DMS 273 treated with DMSO at 0.1 percent for 48 hours (cell line): ENCODE data around the gene STK32C.
"Not testable (repeated sequence)": the region's sequence is repeated elsewhere in the genome, so short reads cannot be mapped to it uniquely, and the experiment has no call there.

Experiments used
- DNase-seq: peaks from one replicate; lab custom pipeline; 2025; lab: John Stamatoyannopoulos, UW

The STK32C gene

DNA sequence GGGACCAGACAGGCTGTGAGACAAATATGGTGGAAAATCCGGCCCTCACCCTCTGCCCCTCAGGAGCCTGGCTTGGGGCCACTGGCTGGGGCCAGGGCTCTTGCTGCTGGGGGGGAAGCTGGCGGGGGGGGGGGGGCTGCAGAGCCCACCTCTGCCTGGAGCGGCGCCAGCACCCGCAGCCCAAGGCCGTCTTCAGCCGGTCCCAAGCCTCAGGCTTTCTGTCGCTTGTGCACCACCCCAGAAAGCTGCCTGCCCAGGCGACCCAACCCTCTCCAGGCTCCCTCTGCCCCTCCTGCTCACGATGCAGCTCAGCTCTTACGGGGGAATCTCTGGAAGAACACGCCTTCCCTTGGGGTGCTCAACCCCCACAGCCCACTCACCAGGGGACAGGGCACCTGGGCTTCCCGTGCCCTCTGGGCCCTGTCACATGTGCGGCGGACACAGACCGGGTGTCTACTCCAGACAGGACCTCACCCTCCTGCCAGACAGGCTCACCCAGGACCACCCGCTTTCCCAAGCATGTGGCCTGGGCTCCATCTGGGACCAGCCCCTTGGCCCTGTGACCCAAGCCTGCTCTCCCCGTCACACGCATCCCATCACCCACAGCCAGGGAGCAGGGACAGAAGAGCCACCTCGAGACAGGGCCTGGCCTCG lies 77.1 kb downstream of the STK32C start:
- no peak for DNase-seq

DNA sequence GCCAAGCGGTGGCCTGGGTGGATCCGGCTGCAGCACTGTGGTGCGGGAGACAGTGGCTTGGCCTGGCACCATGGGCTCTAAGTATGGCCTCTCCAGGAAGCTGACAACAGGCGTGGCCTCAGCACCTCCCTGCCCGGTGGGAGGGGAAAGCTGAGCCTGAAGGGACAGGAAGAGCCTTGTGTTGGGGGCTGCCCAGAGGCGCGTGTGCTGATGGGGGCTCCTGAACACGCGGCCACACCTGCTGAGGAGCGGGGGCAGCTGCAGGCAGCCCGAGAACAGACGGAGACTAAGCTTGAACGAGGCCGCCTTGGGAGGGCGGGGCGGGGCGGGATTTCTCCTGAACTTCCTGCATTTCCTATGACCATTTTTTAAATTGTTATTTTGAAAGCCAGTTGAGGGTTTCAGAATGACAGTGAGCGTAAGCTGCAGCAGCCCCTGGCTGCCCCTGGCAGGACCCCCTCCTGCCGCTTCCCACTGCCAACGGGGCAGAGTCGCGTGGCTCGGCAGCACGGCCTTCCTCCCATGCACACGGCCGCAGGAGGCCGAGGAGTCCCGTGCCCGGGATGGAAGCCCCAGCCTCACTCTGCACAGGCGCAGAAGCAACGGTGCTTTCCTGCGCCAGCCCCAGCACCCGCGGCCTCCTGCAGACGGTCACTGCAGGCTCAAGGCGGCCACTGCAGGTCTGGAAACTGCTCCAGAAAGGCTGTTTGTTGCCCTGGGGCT lies 77.8 kb downstream of the STK32C start:
- no peak for DNase-seq

DNA sequence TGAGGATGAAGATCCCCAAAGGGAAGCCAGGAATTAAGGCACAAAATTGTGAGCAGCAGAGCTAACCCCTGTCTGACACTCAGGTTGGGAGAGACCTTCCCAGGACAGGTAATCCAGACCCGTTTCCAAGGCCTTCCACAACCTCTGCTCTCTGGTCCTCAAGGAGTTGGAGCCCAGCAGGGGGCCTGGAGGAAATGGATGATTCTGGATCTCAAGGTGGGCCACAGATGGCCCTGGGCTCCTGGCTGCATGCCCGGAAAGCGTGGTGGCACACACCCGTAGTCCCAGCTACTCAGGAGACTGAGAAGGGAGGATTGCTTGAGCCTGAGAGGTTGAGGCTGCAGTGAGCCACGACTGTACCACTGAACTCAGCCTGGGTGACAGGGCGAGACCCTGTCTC lies 78.7 kb downstream of the STK32C start:
- DNase-seq = no peak

DNA sequence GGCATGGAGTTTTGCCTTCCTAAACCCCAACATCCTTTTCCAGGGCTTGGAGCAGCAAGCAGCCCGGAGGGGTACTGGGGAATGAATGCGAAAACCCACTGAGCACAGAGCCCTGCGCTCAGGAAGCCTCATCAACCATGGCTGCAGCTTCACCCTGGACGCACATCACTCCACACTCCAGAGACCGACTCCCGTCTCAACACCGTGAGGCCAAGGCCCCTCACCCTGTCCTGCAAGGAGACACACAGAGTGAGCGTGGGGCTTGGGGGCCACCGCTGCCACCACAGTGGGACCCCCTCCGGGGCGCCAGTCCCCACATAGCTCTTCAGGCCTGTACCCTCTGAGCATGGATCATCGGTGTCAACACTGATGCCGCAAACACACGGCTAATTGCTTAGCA lies 79.1 kb downstream of the STK32C start:
- no peak for DNase-seq

DNA sequence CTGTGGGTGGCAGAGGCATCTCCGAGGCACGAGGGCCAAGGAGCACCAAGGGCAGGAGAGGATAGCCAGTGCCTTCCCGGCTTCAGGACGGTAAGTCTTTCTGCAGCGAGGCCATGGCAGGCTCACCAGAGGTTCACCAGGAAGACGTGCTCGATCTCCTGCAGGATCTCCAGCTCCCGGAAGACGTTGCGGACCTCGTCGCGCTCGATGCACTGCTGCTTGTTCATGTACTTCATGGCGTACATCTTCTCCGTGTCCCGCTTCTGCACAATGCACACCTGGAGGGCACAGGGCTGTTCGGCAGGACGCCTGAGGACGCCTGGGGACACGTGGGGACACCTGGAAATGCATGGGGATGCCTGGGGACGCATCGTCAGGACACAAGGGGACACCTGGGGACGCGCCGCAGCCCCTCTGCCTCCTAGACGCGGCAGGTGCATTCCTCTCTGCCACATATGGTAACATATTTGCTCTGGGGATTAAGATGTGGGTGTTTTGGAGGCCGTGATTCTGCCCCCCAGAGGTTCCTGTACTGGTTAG lies 79.8 kb downstream of the STK32C start:
- DNase-seq = no peak

DNA sequence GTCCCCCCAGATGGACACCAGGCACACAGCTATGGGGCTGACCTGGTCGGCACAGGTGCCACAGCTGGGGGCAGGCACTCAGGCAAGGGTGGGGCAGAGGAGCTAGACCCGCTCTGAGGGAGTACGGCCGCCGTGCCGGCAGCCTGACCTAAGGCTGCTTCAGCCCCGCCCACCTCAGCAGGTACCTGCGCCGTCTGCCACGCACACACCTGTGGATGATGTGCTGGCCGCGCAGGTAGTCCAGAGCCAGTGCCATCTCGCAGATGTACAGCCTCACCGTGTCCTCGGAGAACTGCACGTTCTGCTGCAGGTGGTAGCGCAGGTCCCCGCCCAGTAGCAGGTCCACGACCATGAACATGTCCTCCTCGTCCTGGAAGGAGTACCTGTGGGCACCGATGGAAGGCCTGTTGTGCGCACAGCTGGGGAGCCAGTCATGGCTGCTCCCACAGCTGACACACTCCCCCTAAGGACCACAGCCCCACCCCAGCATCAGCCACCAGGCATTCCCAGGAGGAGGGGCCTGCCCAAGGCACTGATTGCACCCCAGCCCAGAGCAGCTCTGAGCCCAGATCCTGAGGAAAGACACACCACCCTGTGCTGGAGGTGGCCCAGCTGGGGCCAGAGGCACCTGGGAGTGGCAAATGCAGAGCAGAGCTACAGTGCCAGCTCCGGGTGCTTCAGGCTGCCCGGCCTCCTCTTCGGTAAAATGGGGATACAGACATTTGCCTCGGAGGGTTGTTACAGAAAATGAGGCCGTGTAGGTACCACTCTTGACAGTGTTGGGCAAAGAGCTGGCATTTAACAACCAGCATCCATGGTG lies 81.0 kb downstream of the STK32C start:
- no peak for DNase-seq

DNA sequence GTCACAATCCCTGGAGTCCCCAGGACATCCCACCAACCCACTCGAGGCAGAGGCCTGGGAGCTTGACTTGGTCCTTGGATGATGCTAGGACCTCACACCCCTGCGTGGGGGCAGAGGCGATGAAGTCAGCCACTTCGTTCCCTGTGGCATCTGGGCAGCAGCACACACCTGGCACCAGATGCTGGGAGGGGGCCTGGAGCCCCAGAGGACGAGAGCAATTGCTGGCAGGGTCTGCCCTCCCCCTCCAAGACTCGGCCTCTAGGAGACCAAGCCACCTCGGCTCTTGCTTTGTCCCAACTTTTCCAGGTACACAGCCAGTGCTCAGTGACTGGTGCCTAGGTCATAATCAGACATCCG lies 81.9 kb downstream of the STK32C start:
- DNase-seq = no peak

DNA sequence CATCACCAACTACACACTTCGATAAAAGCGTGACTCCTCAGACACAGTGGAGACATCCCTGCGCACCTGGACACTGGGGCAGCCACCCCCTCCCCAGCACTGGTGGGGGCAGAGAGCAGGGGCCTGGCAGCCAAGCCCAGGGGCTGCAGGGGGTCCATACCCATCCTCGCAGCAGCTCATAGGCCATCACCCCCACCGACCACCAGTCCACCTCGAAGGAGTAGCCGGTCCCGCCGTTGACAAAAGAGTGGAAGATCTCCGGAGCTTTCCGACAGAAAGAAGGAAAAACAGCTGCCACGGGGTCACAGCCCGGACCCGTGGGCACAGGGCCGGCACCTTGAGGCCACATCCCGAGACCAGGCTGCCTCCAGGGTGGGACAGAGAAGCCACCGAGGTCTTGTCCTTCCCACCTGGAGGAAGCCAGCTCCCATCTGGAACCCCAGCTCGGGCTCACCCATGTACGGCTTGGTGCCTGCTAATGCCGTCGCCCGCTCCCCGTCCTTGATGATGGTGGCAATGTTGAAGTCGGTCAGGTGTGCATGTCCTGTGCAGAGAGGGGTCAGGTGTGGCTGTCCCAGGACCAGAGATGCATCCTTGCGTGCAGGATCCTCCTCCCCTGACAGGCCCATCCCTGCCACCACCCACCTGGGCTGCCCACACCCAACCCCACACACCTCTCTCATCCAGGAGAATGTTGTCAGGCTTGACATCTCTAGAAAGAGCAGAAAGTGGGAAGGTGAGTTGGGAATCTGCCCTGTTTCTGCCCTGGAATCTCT lies 82.5 kb downstream of the STK32C start:
- no peak for DNase-seq

DNA sequence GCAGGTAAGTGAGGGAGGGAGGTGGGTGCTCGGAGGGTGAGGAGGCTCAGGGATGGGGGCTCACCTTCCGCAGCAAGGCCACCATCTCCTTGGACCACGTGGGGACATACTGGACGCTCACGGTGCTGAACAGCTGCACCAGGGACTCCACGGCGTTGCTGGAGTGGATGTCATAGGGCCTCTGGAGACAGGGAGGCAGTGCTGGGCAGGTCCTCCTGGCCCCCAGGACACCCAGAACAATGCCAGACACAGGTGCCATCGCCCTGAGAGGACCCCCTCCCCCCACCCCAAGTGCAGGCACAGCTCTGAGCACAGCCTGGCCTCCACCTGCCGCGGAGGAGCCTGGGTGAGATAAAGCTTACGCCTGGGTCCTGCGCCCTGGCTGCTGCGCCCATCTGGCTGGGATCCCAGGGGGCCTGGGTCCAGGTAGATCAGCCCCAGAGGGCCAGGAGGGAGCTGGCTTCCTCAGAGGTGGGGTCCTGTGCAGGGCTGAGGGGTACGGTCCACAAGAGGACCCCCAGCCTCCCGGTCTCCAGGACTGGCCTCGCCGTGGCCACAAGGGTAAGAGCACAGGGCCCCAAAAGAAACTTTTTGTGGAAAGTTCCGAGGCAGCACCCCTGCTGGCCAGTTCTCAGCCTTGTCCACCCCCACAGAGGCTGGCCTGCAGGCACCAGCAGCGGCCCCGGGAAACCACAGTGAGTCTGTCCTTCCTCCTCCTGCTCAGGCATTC lies 83.2 kb downstream of the STK32C start:
- DNase-seq = no peak

DNA sequence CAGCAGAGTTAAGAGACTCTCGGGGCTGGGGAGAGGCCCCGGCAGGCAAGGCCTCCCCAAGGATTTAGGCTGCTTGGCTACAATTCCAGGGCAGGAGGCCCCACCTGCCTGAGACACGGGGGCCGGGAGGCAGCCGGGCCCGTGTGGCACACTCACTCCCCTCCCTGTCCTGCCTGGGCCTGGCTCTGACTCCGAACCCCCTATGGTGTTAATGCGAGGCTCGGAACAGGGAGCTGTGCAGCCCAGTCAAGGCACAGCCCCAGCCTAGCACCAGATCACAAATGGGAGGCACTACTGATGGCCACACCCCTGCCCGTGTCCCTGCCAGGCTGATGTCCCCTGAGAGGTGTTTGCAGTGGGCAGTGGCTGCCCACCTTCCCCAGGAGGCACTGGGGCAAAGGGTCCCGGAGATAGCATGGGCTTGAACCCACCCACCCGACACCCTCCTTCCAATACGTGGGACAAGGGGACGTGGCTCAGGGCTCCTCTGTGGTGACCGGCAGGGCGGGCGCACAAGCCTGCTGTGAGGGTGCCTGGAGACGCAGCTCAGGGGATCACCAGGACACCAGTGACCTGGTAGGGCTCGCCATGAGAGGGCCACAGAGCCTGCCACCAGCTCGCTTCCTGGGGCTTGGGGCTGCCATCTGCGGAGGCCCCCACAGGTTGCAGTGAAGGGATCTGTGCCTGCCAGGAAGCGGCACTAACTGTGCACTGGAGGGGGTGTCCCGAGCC lies 84.0 kb downstream of the STK32C start:
- no peak for DNase-seq

DNA sequence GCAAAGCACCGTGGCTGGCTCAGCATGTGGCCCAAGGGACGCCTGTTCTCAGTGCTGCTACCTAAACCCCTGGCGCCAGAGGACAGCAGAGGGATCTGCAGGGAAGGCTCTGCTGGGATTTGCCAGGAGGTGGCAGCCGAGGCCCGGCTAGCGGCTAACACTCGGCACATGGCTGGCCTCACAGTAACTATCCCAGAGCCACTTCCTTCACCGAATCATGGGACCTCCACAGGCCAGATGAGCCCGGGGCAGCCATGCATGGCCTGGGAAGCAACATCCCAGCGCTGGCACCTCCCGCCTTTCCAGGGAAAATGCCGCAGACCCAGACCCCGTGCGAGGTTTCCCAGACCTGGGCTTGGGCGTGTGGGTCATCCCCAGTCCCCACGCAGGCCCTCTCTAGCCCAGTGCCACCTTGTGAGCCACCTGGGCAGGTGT lies 84.6 kb downstream of the STK32C start:
- DNase-seq = peak; percentile 32

DNA sequence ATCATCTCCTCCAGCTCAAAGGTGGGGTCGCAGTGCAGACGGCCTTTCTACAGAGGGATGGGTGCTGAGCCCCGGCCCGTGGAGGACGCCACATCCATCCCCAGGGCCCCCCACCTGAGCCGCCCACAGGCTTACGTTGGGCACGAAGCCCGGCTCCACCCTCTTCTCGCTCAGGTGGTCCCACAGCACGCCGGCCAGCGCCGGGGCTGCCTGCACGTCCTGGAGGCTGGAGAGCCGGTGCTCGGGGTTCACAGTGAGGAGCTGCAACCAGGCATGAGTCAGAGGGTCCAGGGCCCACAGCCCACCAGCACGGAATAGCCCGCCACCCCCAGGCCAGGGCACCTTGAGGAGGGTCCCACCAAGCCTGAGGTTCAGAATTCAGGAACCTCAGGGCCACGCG lies 85.0 kb downstream of the STK32C start:
- DNase-seq = no peak

DNA sequence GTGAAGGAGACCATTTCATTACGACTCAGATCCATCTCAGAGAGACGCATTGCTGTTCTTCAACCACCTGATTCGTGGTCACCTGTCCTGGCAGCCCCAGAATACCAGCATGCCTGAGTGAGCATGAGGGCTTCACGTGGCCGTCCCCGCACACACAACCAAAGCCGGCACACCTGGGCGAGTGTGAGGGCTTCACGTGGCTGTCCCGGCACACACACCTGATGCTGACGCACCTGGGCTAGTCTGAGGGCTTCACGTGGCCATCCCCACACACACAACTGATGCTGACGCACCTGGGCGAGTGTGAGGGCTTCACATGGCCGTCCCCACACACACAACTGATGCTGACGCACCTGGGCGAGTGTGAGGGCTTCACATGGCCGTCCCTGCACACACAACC lies 86.8 kb downstream of the STK32C start:
- DNase-seq = not testable (repeated sequence)

DNA sequence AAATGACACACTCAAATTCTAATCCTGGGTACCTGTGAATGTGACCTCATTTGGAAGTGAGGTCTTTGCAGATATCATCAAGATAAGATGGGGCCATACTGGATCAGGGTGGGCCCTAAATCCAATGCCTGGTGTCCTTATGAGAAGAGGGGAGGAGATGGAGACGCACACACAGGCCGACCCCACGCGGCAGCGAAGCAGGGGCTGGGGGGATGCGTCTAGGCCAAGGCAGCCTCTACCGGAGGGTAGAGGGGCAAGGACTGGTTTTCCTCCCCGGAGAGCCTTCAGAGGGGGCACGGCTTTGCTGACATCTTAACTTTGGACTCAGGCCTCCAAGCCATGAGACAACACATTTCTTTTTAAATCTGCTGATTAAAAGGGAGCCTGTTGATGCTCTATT lies 87.7 kb downstream of the STK32C start:
- DNase-seq = no peak

DNA sequence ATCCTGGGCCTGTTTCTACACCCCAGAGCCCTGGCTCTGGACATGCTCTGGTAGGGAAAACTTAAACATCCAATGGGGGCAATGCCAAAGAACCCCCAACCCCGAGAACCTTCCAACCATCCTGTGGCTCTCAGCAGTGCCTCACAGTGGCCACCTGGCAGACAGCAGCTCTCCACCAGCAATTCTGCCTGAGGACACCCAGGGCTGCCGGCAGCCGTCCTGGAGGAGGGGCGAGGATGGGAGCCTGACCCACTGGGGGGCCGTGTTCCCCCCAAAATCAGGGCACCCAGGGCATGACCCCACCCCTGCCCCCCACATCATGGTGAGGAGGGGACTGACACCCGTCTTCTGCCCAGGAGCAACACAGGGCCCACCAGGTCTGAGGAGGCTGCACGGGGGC lies 88.3 kb downstream of the STK32C start:
- no peak for DNase-seq

DNA sequence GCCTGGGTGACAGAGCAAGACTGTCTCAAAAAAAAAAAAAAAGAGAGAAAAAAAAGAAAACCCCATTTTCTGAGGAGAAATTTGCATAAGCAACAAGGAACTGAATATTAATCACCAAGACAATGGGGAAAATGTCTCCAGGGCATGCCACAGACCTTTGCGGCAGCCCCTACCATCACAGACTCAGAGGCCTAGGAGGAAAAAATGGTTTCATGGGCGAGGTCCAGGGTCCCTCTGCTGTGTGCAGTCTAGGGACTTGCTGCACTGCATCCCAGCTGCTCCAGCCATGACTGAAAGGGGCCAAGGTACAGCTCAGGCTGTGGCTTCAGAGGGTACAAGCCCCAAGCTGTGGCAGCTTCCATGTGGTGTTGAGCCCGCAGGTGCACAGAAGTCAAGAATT lies 91.3 kb downstream of the STK32C start:
- DNase-seq = not testable (repeated sequence)

DNA sequence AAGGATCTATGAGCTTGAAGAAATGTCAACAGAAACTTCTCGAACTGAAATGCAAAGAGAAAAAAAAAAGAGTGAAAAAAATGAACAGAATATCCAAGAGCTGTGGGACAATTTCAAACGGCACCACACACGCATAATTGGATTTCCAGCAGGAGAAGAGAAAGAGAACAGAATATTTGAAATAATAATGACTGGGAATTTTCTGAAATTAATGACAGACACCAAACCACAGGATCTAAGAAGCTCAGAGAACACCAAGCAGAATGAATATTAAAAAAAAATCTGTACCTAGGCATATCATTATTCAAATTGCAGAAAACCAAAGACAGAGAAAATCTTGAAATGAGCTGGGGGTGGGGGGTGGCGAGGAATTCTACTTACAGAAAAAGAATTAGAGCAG lies 93.8 kb downstream of the STK32C start:
- no peak for DNase-seq

DNA sequence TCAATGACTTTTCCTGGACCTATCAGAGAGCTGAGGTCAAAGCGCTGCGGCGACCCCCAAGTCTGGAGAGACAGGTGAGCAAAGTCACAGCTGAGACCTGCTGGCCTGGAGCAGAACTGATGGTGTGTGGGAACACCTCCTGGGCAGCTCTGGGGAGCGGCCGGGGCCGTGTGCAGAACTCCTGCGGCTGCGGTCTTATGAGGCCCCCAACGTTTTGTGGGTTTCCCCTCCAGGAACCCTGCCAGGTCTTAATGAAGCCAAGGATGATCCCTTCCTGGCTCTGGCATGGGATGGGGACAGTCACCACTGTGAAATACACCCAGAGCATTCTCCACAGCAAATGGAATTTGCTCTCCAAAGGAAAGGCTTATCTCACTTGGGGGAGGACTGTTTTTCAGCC lies 94.9 kb downstream of the STK32C start:
- no peak for DNase-seq

DNA sequence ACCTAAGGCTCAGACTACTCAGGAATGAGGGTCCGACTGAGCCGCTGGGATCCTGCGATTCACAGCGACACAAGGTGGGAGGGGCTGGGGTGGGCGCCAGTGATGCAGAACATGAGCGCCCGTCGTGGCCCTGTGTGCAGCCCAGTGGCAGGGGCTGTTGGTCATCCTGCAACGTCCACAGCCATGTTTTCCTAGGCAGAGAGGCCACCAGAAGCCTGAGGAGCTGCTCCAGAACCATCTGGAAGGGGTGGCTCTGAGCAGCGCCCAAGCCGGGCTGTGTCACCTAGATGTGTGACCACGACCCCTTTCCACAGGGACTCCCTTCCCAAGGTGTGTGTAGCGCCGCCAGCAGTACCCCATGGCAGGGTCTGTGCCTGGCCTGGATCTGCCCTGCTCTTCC lies 96.5 kb downstream of the STK32C start:
- no peak for DNase-seq

DNA sequence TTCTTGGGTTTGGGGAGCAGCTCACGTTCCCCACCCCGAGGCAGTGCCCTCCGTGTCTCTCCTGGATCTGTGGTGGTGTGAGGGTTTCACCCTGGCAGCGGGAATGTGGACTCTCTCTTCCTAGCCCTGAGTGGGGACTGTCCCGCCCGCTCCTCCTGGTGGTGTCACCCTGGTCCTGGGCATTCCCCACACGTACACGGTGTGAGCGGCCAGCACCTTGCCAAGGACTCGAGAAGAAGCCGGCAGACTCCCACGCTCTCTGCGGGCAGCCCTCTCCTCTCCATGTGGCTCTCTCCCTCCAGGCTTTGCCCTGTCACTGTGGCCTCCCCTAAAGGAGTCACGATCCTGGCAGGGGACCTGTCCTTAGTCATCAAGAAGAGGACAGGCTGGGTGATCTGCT lies 97.0 kb downstream of the STK32C start:
- no peak for DNase-seq
